Natural killer cell (primary cell): ENCODE measurements around the gene FILIP1L. TPM values are rescaled to one million over a fixed set of nuclear protein-coding genes. Genes with fewer than 3 reads are reported as not detected.

ENCODE experiments used
- ATAC-seq, 3 donors: fragments of 150-1000 bp in 2 of 3; fragments of 200-7000 bp in 1 of 3; cut with Tn5 transposase; 1 replicate in 1 of 3; 2 replicates in 2 of 3; pipeline ENCODE4 v1.10.0; 2021; ENCODE audit warnings: mild to moderate bottlenecking in 2 of 3, moderate library complexity in 2 of 3
- DNase-seq, 2 donors: peaks; one replicate each; pipeline versions ENCODE4 v3.0.0 to v3.0.0-alpha.2; 2013 to 2021; ENCODE audit warnings: mixed read lengths in 1 of 2
- H3K27ac ChIP-seq: one replicate; pipeline ENCODE4 v1.5.1; 2013; ENCODE audit warnings: mild to moderate bottlenecking, low read length
- H3K27me3 ChIP-seq: one replicate; pipeline ENCODE4 v1.6.1; 2013; ENCODE audit warnings: low read length; ENCODE audit not compliant: control insufficient read depth, insufficient read depth
- H3K36me3 ChIP-seq: one replicate; pipeline ENCODE4 v1.6.1; 2013; ENCODE audit warnings: low read length; ENCODE audit not compliant: control insufficient read depth, insufficient read depth
- H3K4me1 ChIP-seq: one replicate; pipeline ENCODE4 v1.6.1; 2013; ENCODE audit warnings: low read length; ENCODE audit not compliant: control insufficient read depth, insufficient read depth
- H3K4me3 ChIP-seq: one replicate; pipeline ENCODE4 v1.5.1; 2013; ENCODE audit warnings: low read length
- H3K9me3 ChIP-seq: one replicate; pipeline ENCODE4 v1.6.1; 2013; ENCODE audit warnings: low read length; ENCODE audit not compliant: control insufficient read depth, insufficient read depth
- H3K27ac Mint-ChIP-seq, 2 donors: one replicate each; pipeline ENCODE4 v1.8.0; 2022; ENCODE audit warnings: mild to moderate bottlenecking in 2 of 2, mixed read lengths in 2 of 2, moderate library complexity in 1 of 2
- H3K27me3 Mint-ChIP-seq, 2 donors: one replicate each; pipeline ENCODE4 v1.8.0; 2022; ENCODE audit warnings: low read depth in 2 of 2, mixed read lengths in 2 of 2
- H3K36me3 Mint-ChIP-seq: one replicate; pipeline ENCODE4 v1.8.0; 2022; ENCODE audit warnings: mixed read lengths
- H3K4me1 Mint-ChIP-seq, 2 donors: one replicate each; pipeline ENCODE4 v1.8.0; 2022; ENCODE audit warnings: mixed read lengths in 2 of 2
- H3K4me3 Mint-ChIP-seq: one replicate; pipeline ENCODE4 v1.8.0; 2022; ENCODE audit warnings: mild to moderate bottlenecking, moderate library complexity, mixed read lengths
- H3K9me3 Mint-ChIP-seq, 2 donors: one replicate each; pipeline ENCODE4 v1.8.0; 2022; ENCODE audit warnings: mixed read lengths in 2 of 2
- CTCF ChIP-seq: fragments of 200-600 bp; IDR thresholded peaks from one replicate; pipeline ENCODE4 v1.8.0; 2022; ENCODE audit warnings: antibody characterized with exemption
- WGBS: methylation state at CpG from one replicate; pipeline ENCODE4 v1.1.7; 2013; ENCODE audit warnings: missing lambda C conversion rate; ENCODE audit not compliant: insufficient coverage; 5-methylcytosine and 5-hydroxymethylcytosine counted together
- intact Hi-C: fragments of 100-400 bp; cut with micrococcal nuclease; formaldehyde crosslinking; loops from one replicate; pipeline ENCODE4 v1.14.2; 2022
- total RNA-seq, 4 donors: library from RNA; stranded (reverse); fragments of 120-200 nt in 1 of 4; gene quantifications; one replicate each; pipeline versions ENCODE4 v1.2.3 to v1.2.4, GENCODE V29; 2013 to 2022

FILIP1L gene
- total RNA-seq, 3 donors from 2014 or later (not counting 1 experiment from before 2014, with no cell fraction given): 0.12 TPM; not detected in 2

GRCh38 chr3:100023150-100023549 lies 91.2 kb downstream of the FILIP1L start:
- Histone ChIP-seq H3K27ac (no peak overlapping the region), H3K9me3 (no peaks in the 10 kb centered on the region), H3K36me3 (no peaks in the 10 kb centered on the region), H3K4me3 (no peak overlapping the region), H3K27me3 (no peaks in the 10 kb centered on the region), H3K4me1 (no peaks in the 10 kb centered on the region)
- DNase-seq (no peak), ATAC-seq (no peak)
- Mint-ChIP-seq H3K4me3 (no peak overlapping the region), H3K27ac (no peak overlapping the region), H3K9me3 (no peaks in the 10 kb centered on the region), H3K27me3 (no peaks in the 10 kb centered on the region), H3K36me3 (no peaks in the 10 kb centered on the region), H3K4me1 (peaks cover 0 to 6% of the 10 kb centered on the region in 2 donors)
- WGBS: 83% methylated on average over 5 of the region's 5 CpGs
- intact Hi-C loops: no loop called here
- no peak for TF ChIP-seq CTCF

- Histone ChIP-seq H3K36me3 (no peaks in the 10 kb centered on the region), H3K4me1 (no peaks in the 10 kb centered on the region), H3K27me3 (no peaks in the 10 kb centered on the region), H3K9me3 (no peaks in the 10 kb centered on the region), H3K4me3 (no peak overlapping the region), H3K27ac (no peak overlapping the region)
- H3K27me3 Mint-ChIP-seq: no peaks in the 10 kb centered on the region
- DNase-seq (no peak), ATAC-seq (no peak)
- H3K27ac Mint-ChIP-seq: no peak overlapping the region
- H3K9me3 Mint-ChIP-seq: no peaks in the 10 kb centered on the region
- TF ChIP-seq CTCF: no peak
- intact Hi-C loops: no loop called here
- H3K36me3 Mint-ChIP-seq: no peaks in the 10 kb centered on the region
- H3K4me1 Mint-ChIP-seq: peaks cover 0 to 6% of the 10 kb centered on the region in 2 donors
- no peak overlapping the region for H3K4me3 Mint-ChIP-seq
These were observed 91.8 kb downstream of the FILIP1L start for GRCh38 chr3:100022506-100022905.

- H3K27me3 ChIP-seq: no peaks in the 10 kb centered on the region
- no peaks in the 10 kb centered on the region for H3K4me1 ChIP-seq
- no peak overlapping the region for H3K27ac ChIP-seq
- H3K27ac Mint-ChIP-seq: no peak overlapping the region
- DNase-seq: no peak
- H3K36me3 ChIP-seq: no peaks in the 10 kb centered on the region
- H3K9me3 Mint-ChIP-seq: no peaks in the 10 kb centered on the region
- TF ChIP-seq CTCF: no peak
- 96% methylated on average over 9 of the region's 9 CpGs for WGBS
- no peak overlapping the region for H3K4me3 Mint-ChIP-seq
- no peaks in the 10 kb centered on the region for H3K27me3 Mint-ChIP-seq
- no peak for ATAC-seq
- H3K9me3 ChIP-seq: no peaks in the 10 kb centered on the region
- H3K36me3 Mint-ChIP-seq: no peaks in the 10 kb centered on the region
- intact Hi-C loops: no loop called here
- peaks cover 0 to 6% of the 10 kb centered on the region in 2 donors for H3K4me1 Mint-ChIP-seq
- no peak overlapping the region for H3K4me3 ChIP-seq
These were observed 93.2 kb downstream of the FILIP1L start for GRCh38 chr3:100020876-100021644.

GRCh38 chr3:100019719-100020118 lies 94.6 kb downstream of the FILIP1L start:
- Histone ChIP-seq H3K4me3 (no peak overlapping the region), H3K27ac (no peak overlapping the region), H3K9me3 (no peaks in the 10 kb centered on the region), H3K4me1 (no peaks in the 10 kb centered on the region), H3K36me3 (no peaks in the 10 kb centered on the region), H3K27me3 (no peaks in the 10 kb centered on the region)
- H3K9me3 Mint-ChIP-seq: no peaks in the 10 kb centered on the region
- H3K27ac Mint-ChIP-seq: no peak overlapping the region
- WGBS: no CpG with 5 or more reads among the region's 1 CpG
- DNase-seq (no peak), ATAC-seq (no peak)
- no peak overlapping the region for H3K4me3 Mint-ChIP-seq
- intact Hi-C loops: no loop called here
- no peak for TF ChIP-seq CTCF
- H3K4me1 Mint-ChIP-seq: peaks cover 0 to 6% of the 10 kb centered on the region in 2 donors
- no peaks in the 10 kb centered on the region for H3K36me3 Mint-ChIP-seq
- H3K27me3 Mint-ChIP-seq: no peaks in the 10 kb centered on the region
